ENCODE data around the gene GFRA4.

The GFRA4 gene

GRCh38 chr20:3693376-3693775 is 30.2 kb upstream of the GFRA4 start:
- DNase-seq, result no peak

DNA sequence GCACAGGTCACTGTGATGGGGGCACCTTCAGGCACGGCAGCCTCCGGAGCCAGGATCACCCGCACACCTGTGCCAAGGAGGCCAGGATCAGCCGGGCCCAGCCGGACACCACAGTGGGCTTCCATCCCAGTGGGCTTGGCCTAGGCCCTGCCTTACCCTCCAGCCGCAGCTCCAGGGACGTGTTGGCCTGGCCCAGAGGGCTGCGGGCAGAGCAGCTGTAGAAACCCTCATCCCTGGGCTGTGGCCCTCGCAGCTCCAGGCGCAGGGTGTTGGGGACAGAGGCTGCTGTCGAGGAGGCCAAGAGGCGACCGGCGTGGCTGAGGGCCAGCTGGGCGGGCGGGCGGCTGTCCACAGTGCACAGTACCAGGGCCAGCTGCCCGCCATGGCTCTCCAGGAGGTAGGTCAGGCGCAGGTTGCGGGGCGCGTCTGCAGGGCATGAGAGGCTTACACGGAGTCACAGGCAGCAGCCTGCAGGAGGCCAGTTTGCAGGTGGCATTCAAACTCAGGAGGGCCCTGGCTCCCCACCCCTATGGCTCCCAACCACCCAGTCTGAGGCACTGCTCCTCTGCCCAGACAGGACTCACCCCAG is 29.6 kb upstream of the GFRA4 start:
- no peak for DNase-seq

- DNase-seq, result no peak
Observed at GRCh38 chr20:3691897-3692296, 28.7 kb upstream of the GFRA4 start.

DNA sequence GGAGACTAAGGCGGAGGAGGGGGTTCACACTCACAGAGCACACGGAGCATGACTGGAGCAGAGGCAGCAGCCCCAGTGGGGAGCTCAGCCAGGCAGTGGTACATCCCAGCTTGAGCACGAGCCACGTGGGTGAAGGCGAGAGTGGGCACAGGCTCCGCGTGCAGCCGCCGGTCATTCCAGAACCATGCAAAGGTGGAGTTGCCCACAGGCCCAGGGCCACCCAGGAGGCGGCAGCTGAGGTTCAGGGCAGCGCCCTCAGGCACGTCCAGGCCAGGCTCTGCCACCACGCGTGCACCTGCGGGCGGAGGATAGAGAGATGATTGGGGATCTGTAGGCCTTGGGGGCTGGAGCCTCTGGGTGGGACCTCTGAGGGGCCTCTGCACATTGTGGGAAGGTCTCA is 28.1 kb upstream of the GFRA4 start:
- no peak for DNase-seq

DNA sequence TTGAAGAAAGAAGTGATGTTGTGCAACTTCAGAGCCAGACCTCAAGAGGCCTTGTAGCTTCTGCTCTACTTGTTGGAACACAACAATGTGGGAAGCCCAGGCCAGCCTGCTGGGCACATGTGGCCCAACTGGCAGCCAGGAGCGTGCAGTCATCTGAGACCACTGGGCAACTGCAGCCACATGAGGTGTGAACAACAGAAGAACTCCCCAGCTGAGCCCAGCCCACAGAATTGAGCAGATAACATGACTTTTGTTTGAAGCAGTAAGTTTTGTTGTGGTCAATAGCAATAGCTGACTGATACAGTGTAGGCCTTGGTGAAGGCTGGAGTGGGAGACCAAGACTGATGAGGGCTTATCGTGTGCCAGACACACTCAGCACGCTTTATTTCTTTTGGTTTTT is 27.2 kb upstream of the GFRA4 start:
- no peak for DNase-seq

DNA sequence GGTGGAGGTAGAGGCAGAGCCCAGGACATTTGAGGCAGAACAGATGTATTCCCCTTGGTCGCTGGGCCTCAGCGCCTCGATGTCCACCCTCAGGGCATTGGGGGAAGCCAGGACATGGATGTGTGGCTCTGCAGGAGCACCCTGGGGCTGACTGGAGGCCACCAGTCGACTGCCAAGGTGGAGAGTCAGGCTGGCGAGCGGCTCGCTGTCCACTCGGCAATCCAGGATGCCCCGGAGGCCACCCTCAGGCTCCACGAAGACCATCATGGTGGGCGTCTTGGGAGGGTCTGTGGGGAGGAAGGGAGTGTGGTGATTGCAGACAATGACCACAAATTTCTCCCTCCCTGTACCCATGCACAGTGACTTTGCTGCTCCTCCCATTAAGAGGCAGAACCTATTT is 26.8 kb upstream of the GFRA4 start:
- no peak for DNase-seq

DNA sequence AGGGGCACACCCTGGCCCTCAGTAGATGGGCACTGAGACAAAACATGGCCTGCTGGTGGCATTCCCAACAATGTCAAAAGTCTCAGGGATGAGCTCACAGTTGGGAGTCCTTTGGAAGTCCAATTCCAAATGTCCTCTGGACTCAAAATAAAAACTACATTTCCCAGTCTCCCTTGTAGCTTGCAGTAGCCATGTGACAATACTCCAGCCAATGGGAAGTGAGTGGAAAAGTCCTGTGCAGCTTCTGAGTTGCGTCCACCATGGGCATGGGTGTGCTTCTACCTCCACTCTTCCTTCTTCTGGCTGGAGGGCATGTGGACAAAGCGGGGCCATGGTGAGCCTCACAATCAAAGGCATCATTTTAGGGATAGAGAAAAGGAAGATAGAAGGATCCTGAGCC is 24.5 kb upstream of the GFRA4 start:
- DNase-seq, result no peak

GRCh38 chr20:3686867-3687321 is 23.7 kb upstream of the GFRA4 start:
- DNase-seq, result no peak

DNA sequence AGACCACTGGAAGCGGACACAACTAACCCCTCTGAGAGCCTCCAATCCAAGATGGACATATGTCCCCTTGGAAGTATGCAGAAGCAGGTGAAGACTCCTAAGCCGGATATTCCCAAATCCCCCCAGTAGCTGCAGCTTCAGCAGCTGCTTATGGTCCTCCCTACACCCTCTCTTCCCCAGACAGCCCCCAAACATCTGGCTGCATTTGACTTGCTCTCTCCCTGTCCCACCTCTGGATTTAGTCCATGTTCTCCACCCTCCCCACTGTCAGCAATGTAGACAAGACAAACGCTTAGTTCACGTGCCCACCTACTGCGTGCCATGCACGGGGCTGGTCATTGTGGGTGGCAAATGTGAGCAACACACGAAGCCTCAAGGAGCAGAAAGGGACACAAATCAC is 23.2 kb upstream of the GFRA4 start:
- no peak for DNase-seq

- DNase-seq, result no peak
Observed at GRCh38 chr20:3685341-3685740, 22.1 kb upstream of the GFRA4 start.

GRCh38 chr20:3681931-3682781 is 19.0 kb upstream of the GFRA4 start, which contains the start of gene ADAM33:
ADAM33 (minus strand) TSS chr20:3682010; CDS start chr20:3682004, 6 bp downstream.
- no peak for DNase-seq

DNA sequence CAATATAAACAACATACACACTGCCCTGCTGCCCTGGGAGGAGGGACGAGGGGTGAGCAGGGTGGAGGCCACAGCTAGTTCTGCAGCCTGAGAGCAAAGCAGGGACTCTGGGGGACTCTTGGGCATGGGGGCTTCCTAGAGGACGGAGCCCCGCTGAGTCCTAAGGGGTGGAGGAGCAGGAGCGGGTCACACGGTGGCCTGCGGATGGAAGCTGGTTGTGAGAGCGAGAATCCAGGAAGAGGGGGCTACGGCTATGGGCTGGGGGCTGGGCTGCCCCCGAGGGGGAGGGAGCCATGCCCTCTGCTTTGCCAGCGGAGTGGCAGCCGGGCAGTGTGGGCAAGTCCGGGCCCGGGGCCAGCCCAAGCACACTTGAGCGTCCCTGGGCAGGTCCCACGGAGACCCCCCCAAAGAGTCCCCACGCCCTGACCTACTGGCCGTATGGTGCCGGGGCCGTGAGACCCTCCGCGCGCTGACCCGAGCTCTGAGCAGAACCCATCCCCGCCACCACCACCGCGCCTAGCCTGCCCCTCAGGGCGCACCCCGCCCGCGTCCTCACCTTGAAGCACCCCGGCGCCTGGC is 18.2 kb upstream of the GFRA4 start:
- no peak for DNase-seq

DNA sequence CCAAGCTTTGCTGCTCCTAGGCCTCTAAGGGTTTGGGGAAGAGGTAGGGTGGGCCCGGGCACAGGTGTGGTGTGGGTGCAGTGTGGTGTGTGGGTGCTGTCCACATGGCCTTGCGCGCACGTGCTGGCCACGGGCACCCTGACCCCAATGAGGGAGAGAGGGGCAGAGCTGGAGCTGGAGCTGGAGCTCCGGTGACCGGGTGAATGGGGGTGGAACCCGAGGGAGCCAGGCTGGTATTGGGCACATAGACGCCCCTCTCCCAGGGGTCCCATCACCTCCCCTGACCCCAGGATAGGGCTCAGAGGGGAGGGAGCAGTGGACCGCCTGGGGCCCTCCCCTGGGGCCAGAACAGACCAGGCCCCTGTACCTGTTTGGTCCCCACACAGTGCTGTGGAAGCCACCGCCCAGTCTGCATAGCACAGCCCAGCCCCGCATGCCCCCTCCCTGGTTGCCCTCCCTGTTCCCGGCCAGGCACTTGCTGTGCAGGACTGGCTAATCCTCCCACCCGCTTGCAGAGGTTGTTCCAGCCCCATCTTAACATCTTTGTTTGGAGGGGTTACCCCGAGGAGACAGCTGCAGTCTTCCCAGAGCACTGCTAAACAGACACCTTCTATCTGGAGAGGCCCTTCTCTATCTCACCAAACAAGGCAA is 17.6 kb upstream of the GFRA4 start:
- no peak for DNase-seq

DNA sequence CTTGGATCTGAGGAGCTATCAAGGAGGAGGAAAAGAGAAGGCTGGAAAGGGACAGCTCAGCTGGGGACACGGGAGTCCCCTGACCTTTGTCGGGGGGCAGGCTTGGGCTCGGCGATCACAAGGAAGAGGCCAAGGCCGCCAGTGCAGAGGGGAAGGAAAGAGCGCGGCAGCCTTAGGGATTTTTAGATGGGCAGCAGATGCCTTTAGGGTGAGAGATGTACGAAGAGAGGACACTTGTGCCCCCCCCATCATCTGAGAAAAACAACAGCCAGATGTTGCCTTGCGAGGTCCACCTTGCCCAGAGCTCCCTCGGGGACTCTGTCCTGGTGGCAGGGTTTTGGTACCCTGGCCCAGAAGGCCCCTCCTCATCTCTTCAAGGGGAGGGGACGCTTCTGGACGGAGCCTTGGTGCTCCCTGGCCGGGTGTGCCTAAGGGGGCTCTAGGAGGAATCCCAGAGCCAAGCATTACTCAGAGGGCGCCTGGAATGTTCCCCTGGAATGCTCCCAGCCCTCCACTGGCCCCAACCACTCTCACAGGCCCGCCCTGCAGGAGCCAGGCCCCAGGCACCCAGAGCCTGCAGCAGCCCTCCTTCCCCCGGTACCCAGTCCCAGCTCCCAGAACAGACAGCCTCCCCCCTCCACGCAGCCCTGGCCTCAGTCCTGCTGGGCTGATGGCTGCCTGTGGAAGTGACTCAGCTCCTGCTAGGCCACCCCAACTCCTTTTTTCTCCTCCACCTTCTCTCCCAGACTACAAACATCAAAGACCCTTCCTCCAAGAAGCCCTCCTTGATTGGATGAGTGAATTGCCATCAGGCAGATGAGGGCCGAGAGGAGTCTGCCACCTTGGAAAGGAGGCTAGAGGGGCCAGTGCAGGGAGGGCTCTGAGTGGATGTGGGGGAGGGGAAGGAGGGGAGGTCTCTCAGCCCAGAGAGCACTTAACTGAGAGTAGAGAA is 16.8 kb upstream of the GFRA4 start:
- DNase-seq, result no peak

- DNase-seq, result no peak
Observed at GRCh38 chr20:3678856-3679720, 15.9 kb upstream of the GFRA4 start.

DNA sequence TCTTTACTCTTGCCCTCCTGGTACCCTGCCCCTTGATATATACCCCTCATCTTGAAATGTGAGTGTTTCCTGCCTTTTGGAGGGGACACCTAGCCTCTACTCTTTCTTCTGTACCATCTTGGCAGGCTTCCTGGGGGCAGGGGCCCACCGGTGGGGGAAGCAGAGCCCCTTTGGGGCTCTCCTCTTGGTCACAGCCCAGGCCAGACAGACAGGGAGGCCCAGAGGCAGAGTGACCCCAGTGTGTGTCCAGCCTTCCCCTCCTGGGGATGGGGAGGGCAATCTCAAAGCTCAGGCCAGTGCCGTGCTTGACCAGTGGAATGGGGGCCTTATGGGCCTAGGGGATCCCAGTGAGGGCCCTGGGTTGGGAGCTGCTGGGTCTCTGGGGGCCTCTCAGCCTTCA is 15.0 kb upstream of the GFRA4 start:
- DNase-seq, result no peak

DNA sequence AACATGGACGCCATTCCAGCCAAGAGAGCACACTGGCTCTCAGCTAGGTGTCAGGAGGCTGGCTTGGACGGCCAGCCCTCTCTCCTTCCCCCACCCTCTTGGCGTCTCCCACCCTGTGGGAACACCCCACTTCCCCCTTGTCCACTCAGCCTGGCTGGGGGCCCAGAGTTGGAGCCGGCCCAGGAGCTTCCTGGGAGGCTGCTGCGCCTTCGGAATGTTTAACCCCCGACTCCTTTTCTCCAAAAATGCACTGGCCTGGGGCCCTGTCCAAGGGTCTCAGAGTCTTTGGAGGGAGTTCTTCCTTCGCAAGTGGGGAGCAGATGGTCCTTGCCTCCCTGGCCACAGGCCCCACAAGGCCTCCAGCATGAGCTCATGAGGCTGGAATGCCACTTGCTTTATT is 14.5 kb upstream of the GFRA4 start:
- DNase-seq, result no peak

DNA sequence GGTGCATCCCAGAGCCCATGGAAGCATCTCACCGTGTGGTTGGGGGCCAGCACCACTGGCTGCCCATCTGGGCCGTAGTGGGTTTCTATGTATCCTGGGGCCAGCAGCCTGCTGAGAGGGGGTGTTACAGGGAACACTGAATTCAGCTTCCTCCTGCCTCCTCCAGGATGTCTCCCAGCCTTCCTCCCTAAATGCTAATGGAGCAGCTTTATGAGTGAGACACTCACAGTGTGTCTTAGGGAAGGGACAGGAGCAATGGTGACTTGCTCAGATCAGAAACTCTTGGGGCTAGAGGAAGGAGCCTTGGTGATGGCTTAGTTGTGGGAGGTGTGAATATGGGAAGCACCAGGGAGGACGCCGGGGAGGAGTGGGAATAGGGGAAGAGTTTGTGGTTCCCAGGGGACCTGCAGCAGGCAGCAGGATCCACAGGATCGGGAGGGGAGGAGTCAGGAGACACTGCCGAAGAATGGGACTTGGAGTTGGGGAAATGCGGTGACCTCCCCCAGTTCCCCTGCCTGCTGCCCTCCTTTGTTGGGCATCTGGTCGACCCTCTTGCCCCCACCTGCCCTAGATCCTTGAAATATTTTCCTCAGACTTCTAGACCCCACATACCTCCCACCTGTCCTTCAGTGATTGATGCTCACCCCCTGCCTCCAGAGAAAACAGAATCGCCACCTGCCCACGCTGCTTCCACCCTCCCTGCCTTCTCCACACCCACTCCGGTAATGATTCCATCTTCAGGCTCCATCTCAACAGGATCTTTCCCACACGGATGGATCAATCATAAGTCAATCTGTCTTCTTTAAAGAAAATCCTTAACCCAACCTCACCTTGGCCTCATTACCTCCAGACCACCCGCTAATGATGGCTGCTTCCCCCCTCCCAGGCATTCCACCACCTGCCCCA is 12.0 kb upstream of the GFRA4 start:
- no peak for DNase-seq

DNA sequence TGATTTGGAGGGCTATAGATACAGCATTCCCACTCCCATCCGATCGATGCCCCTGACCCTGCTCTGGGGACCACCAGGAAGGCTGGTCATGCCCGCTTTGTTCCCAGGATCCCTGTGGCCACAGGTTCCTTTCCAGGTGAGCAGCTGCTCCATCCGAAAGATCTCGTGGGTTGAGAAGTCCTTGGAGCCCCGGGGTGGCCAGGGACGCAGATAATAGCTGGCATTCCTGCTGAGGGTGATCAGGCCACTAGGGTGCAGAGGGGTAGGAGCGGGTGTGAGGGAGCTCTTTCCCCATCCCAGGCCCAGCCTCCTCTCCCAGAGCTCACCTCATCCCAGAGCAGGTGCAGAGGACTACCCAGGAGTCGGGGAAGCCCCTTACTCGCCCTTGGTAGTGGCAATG is 11.2 kb upstream of the GFRA4 start:
- no peak for DNase-seq

Data from NCI-H2081 (cell line).